ENCODE results near the gene ZNF280C. TPM values are rescaled to one million over a fixed set of nuclear protein-coding genes. Genes with fewer than 3 reads are reported as not detected.

ZNF280C gene
- total RNA-seq, 2 experiments from 2014 or later: 5.0 to 5.9 TPM

DNA sequence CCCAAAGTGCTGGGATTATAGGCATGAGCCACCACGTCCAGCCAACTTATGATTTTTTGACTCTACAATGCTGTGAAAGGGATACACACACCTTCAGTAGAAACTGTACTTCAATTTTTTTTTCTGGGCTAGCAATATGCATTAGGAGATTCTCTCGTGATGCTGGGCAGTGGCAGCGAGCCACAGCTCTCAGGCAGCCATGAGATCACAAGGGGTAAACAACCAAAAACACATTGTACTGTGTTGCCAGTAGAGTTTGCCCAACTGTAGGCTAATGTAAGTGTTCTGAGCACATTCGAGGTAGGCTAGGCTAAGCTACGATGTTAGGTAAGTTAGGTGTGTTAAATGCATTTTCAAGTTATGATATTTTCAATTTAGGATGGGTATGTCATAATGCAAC is 71.2 kb downstream of the ZNF280C start:
- ATAC-seq (no peak), DNase-seq (no peak)
- H3K27me3 Mint-ChIP-seq (ENCODE audit: low read depth): peaks cover 3% of the 10 kb centered on the region
- no peak overlapping the region for H3K27ac Mint-ChIP-seq
- H3K9me3 Mint-ChIP-seq (ENCODE audit: insufficient read depth): no peaks in the 10 kb centered on the region
- H3K36me3 Mint-ChIP-seq (ENCODE audit: low read depth): no peaks in the 10 kb centered on the region
- H3K4me3 Mint-ChIP-seq: no peak overlapping the region
- ChIA-PET POLR2A (no interaction called here), CTCF (interaction anchor here (1.0 kb wide), 1 partner anchor 117 kb away, joined by 3 read pairs; no protein-coding TSS in a partner anchor)
- H3K4me1 Mint-ChIP-seq (ENCODE audit: low read depth): peaks cover 4% of the 10 kb centered on the region

- Mint-ChIP-seq H3K4me3 (no peak overlapping the region), H3K27me3 (ENCODE audit: low read depth) (peaks cover 3% of the 10 kb centered on the region), H3K27ac (no peak overlapping the region), H3K9me3 (ENCODE audit: insufficient read depth) (no peaks in the 10 kb centered on the region), H3K4me1 (ENCODE audit: low read depth) (peaks cover 8% of the 10 kb centered on the region), H3K36me3 (ENCODE audit: low read depth) (no peaks in the 10 kb centered on the region)
- DNase-seq: no peak
- POLR2A ChIA-PET: no interaction called here
- ATAC-seq: no peak
- CTCF ChIA-PET: interaction anchor here (1.0 kb wide), 1 partner anchor 116 kb away, joined by 3 read pairs; no protein-coding TSS in a partner anchor
These were observed 72.2 kb downstream of the ZNF280C start for GRCh38 chrX:130196466-130196865.

- H3K4me3 Mint-ChIP-seq: no peak overlapping the region
- no peak overlapping the region for H3K27ac Mint-ChIP-seq
- ChIA-PET POLR2A (no interaction called here), CTCF (interaction anchor here (0.7 to 6.5 kb wide), 5 partner anchors 17 to 130 kb away, joined by 3 to 65 read pairs (median 7); no protein-coding TSS in a partner anchor)
- no peak for DNase-seq
- no peaks in the 10 kb centered on the region for H3K36me3 Mint-ChIP-seq (ENCODE audit: low read depth)
- ATAC-seq: no peak
- H3K9me3 Mint-ChIP-seq (ENCODE audit: insufficient read depth): no peaks in the 10 kb centered on the region
- H3K4me1 Mint-ChIP-seq (ENCODE audit: low read depth): peaks cover 10% of the 10 kb centered on the region
- peaks cover 3% of the 10 kb centered on the region for H3K27me3 Mint-ChIP-seq (ENCODE audit: low read depth)
These were observed 77.9 kb downstream of the ZNF280C start for GRCh38 chrX:130190801-130191200.

GRCh38 chrX:130186651-130187050 is 82.0 kb downstream of the ZNF280C start:
- H3K36me3 Mint-ChIP-seq (ENCODE audit: low read depth): peaks cover 13% of the 10 kb centered on the region
- no peak overlapping the region for H3K4me3 Mint-ChIP-seq
- H3K9me3 Mint-ChIP-seq (ENCODE audit: insufficient read depth): no peaks in the 10 kb centered on the region
- ChIA-PET POLR2A (interaction anchor here (0.9 kb wide), 1 partner anchor 16 kb away, joined by 4 read pairs; no protein-coding TSS in a partner anchor), CTCF (interaction anchor here (1.1 to 2.5 kb wide), 5 partner anchors 10 to 126 kb away, joined by 3 to 12 read pairs (median 4); no protein-coding TSS in a partner anchor)
- H3K27me3 Mint-ChIP-seq (ENCODE audit: low read depth): no peaks in the 10 kb centered on the region
- DNase-seq (no peak), ATAC-seq (no peak)
- H3K4me1 Mint-ChIP-seq (ENCODE audit: low read depth): peaks cover 20% of the 10 kb centered on the region
- no peak overlapping the region for H3K27ac Mint-ChIP-seq

GRCh38 chrX:130184857-130185256 is 83.8 kb downstream of the ZNF280C start:
- Mint-ChIP-seq H3K9me3 (ENCODE audit: insufficient read depth) (no peaks in the 10 kb centered on the region), H3K4me1 (ENCODE audit: low read depth) (peaks cover 22% of the 10 kb centered on the region), H3K4me3 (no peak overlapping the region), H3K27ac (no peak overlapping the region), H3K27me3 (ENCODE audit: low read depth) (no peaks in the 10 kb centered on the region), H3K36me3 (ENCODE audit: low read depth) (peaks cover 21% of the 10 kb centered on the region)
- ChIA-PET POLR2A (no interaction called here), CTCF (interaction anchor here (2.5 kb wide), 1 partner anchor 104 kb away, joined by 12 read pairs; no protein-coding TSS in a partner anchor)
- ATAC-seq (no peak), DNase-seq (no peak)

GRCh38 chrX:130184168-130184567 is 84.5 kb downstream of the ZNF280C start:
- ChIA-PET POLR2A (no interaction called here), CTCF (no interaction called here)
- Mint-ChIP-seq H3K27ac (peak overlapping the region; percentile 71), H3K36me3 (ENCODE audit: low read depth) (peaks cover 27% of the 10 kb centered on the region), H3K4me3 (no peak overlapping the region), H3K9me3 (ENCODE audit: insufficient read depth) (no peaks in the 10 kb centered on the region), H3K4me1 (ENCODE audit: low read depth) (peaks cover 28% of the 10 kb centered on the region), H3K27me3 (ENCODE audit: low read depth) (no peaks in the 10 kb centered on the region)
- DNase-seq (no peak), ATAC-seq (no peak)

- CTCF ChIA-PET: interaction anchor here (0.9 to 2.2 kb wide), 2 partner anchors 12 to 100 kb away, joined by 3 to 6 read pairs; no protein-coding TSS in a partner anchor
- Mint-ChIP-seq H3K4me3 (no peak overlapping the region), H3K9me3 (ENCODE audit: insufficient read depth) (no peaks in the 10 kb centered on the region), H3K27ac (peak overlapping the region; percentile 6), H3K4me1 (ENCODE audit: low read depth) (peaks cover 60% of the 10 kb centered on the region), H3K27me3 (ENCODE audit: low read depth) (no peaks in the 10 kb centered on the region), H3K36me3 (ENCODE audit: low read depth) (peaks cover 53% of the 10 kb centered on the region)
- no peak for ATAC-seq
- DNase-seq: no peak
- POLR2A ChIA-PET: interaction anchor here (0.6 kb wide), 1 partner anchor 58 kb away, joined by 3 read pairs; no protein-coding TSS in a partner anchor
These were observed 89.0 kb downstream of the ZNF280C start for GRCh38 chrX:130179579-130180215.

DNA sequence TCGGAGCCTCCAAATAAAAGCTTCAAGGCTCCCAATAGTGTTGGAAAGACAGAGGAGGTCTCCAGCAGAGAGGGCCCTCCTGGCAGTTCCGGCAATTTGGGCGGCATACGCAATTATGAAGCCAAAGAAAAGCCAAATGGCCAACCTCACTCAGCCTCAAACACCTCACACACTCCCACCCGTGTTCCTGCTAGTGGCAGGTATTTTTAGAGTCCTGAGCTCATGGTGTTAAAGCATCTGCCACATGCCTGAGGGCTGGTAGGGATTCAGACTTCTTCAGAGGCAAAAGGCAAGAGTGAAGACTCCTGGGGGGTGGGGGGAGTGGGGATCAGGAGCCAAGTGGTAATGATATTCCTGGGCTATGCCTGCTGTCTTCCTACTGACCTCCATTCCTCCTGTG is 89.5 kb downstream of the ZNF280C start:
- H3K4me1 Mint-ChIP-seq (ENCODE audit: low read depth): peaks cover 60% of the 10 kb centered on the region
- peak overlapping the region; percentile 6 for H3K27ac Mint-ChIP-seq
- H3K36me3 Mint-ChIP-seq (ENCODE audit: low read depth): peaks cover 52% of the 10 kb centered on the region
- ChIA-PET CTCF (interaction anchor here (0.9 to 2.2 kb wide), 2 partner anchors 13 to 99 kb away, joined by 3 to 6 read pairs; no protein-coding TSS in a partner anchor), POLR2A (no interaction called here)
- ATAC-seq (no peak), DNase-seq (no peak)
- no peak overlapping the region for H3K4me3 Mint-ChIP-seq
- no peaks in the 10 kb centered on the region for H3K27me3 Mint-ChIP-seq (ENCODE audit: low read depth)
- no peaks in the 10 kb centered on the region for H3K9me3 Mint-ChIP-seq (ENCODE audit: insufficient read depth)

DNA sequence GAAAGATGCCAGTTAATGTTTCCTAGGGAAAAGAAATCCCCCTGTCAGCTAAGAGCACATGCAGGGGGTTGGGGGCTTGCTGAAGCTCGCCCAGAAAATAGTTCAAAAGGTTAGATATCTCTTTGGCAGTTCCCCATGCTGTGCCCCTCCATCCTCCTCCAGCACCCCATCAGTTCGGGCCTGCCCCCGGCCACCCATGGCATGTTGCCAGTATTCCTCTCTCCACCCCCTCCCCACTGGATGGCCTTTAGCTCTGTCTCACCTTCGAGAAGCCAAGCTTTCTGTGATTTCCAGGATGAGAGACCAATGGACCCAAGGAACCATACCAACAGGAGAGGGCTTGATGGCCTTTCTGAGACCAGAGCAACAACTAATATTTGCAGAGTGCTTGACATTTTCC is 91.8 kb downstream of the ZNF280C start:
- no peak overlapping the region for H3K4me3 Mint-ChIP-seq
- no peaks in the 10 kb centered on the region for H3K9me3 Mint-ChIP-seq (ENCODE audit: insufficient read depth)
- no peak for ATAC-seq
- no peak overlapping the region for H3K27ac Mint-ChIP-seq
- ChIA-PET CTCF (interaction anchor here (1.1 kb wide), 2 partner anchors 10 to 12 kb away, joined by 3 read pairs; partner anchors contain the start of gene AIFM1), POLR2A (no interaction called here)
- peaks cover 57% of the 10 kb centered on the region for H3K36me3 Mint-ChIP-seq (ENCODE audit: low read depth)
- no peaks in the 10 kb centered on the region for H3K27me3 Mint-ChIP-seq (ENCODE audit: low read depth)
- H3K4me1 Mint-ChIP-seq (ENCODE audit: low read depth): peaks cover 55% of the 10 kb centered on the region
- no peak for DNase-seq

DNA sequence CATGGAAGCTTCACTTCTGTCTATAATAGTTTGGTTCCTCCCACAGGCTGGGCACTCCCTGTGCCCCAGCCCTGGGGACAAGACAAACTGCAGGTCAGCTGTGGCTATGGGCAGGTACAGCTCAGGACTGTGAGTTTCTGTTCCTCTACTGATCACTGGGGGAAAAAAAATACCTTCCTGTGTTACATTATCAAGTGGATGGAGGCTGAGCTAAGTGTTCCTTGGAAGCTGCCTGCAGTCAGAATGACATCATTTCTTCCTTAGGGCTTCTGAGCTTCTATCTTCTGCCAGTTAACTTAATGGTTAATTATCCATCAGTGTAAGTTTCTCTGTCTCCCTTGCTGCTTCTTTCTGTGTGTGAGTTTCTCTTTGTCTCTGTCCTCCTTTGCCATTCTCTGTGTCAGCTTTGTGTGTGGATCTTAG is 92.3 kb downstream of the ZNF280C start:
- POLR2A ChIA-PET: no interaction called here
- DNase-seq: no peak
- Mint-ChIP-seq H3K27ac (peak overlapping the region; percentile 61), H3K4me3 (no peak overlapping the region), H3K27me3 (ENCODE audit: low read depth) (no peaks in the 10 kb centered on the region), H3K4me1 (ENCODE audit: low read depth) (peaks cover 55% of the 10 kb centered on the region), H3K36me3 (ENCODE audit: low read depth) (peaks cover 56% of the 10 kb centered on the region), H3K9me3 (ENCODE audit: insufficient read depth) (no peaks in the 10 kb centered on the region)
- CTCF ChIA-PET: interaction anchor here (1.0 to 1.1 kb wide), 3 partner anchors 10 to 57 kb away, joined by 3 read pairs; partner anchors contain the start of gene AIFM1
- no peak for ATAC-seq

DNA sequence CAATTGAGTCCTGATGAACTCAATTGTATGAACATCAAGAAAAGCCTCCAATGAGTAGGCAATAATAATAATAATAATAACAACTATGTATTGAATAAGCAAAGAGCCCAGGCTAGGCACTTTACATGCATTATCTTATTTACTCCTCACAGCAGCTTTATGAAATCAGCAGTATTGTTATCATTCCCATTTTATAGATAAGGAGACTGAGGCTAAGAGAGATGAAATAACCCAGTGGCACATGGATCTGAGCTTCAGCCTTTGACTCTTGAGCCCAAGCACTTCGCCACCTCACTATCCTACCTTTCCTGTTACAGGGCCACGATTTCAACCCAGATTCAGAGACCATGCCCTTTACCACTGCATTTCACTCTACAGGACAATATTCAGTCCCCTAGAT is 93.8 kb downstream of the ZNF280C start:
- POLR2A ChIA-PET: no interaction called here

GRCh38 chrX:130174045-130174704 is 94.5 kb downstream of the ZNF280C start:
- Mint-ChIP-seq H3K36me3 (ENCODE audit: low read depth) (peaks cover 43% of the 10 kb centered on the region), H3K9me3 (ENCODE audit: insufficient read depth) (no peaks in the 10 kb centered on the region), H3K27me3 (ENCODE audit: low read depth) (no peaks in the 10 kb centered on the region), H3K27ac (peak overlapping the region; percentile 93), H3K4me3 (peak overlapping the region; percentile 91), H3K4me1 (ENCODE audit: low read depth) (peaks cover 56% of the 10 kb centered on the region)
- ChIA-PET POLR2A (interaction anchor here (0.6 kb wide), 2 partner anchors 20 to 1716 kb away, joined by 3 read pairs; no protein-coding TSS in a partner anchor), CTCF (interaction anchor here (1.0 to 1.6 kb wide), 4 partner anchors 16 to 113 kb away, joined by 3 to 4 read pairs (median 3); no protein-coding TSS in a partner anchor)
- ATAC-seq (no peak), DNase-seq (no peak)

More for the DNA sequence above, 93.8 kb downstream of the ZNF280C start:
- Mint-ChIP-seq H3K4me1 (ENCODE audit: low read depth) (peaks cover 64% of the 10 kb centered on the region), H3K27ac (peak overlapping the region; percentile 62), H3K9me3 (ENCODE audit: insufficient read depth) (no peaks in the 10 kb centered on the region), H3K27me3 (ENCODE audit: low read depth) (no peaks in the 10 kb centered on the region), H3K4me3 (peak overlapping the region; percentile 41), H3K36me3 (ENCODE audit: low read depth) (peaks cover 50% of the 10 kb centered on the region)
- ATAC-seq (no peak), DNase-seq (no peak)
- CTCF ChIA-PET: no interaction called here
